ENCODE data around the gene PDSS2.
"Not testable (repeated sequence)": the region's sequence is repeated elsewhere in the genome, so short reads cannot be mapped to it uniquely, and the experiment has no call there.

Gene PDSS2

GRCh38 chr6:107205058-107205998, 254.0 kb downstream of the PDSS2 start:
- no peak for DNase-seq

GRCh38 chr6:107202876-107203468, 256.4 kb downstream of the PDSS2 start:
- DNase-seq = no peak

- DNase-seq = no peak
Observed at GRCh38 chr6:107198631-107199416, 260.5 kb downstream of the PDSS2 start.

GRCh38 chr6:107196152-107196551, 263.2 kb downstream of the PDSS2 start:
- DNase-seq = no peak

GRCh38 chr6:107194723-107195122, 264.6 kb downstream of the PDSS2 start:
- DNase-seq = not testable (repeated sequence)

GRCh38 chr6:107192830-107193229, 266.5 kb downstream of the PDSS2 start:
- DNase-seq = peak; percentile 88

- DNase-seq = no peak
Observed at GRCh38 chr6:107187630-107188029, 271.7 kb downstream of the PDSS2 start.

- DNase-seq = no peak
Observed at GRCh38 chr6:107186047-107186446, 273.3 kb downstream of the PDSS2 start.

- peak; percentile 30 for DNase-seq
Observed at GRCh38 chr6:107185391-107185970, 273.9 kb downstream of the PDSS2 start.

GRCh38 chr6:107184435-107184834, 274.9 kb downstream of the PDSS2 start:
- no peak for DNase-seq

- no peak for DNase-seq
Observed at GRCh38 chr6:107180099-107180498, 279.3 kb downstream of the PDSS2 start.

GRCh38 chr6:107179004-107179403, 280.4 kb downstream of the PDSS2 start:
- no peak for DNase-seq

GRCh38 chr6:107173779-107174178, 285.6 kb downstream of the PDSS2 start:
- DNase-seq = no peak

GRCh38 chr6:107171513-107171912, 287.9 kb downstream of the PDSS2 start:
- no peak for DNase-seq

- DNase-seq = not testable (repeated sequence)
Observed at GRCh38 chr6:107164299-107164698, 295.1 kb downstream of the PDSS2 start.

GRCh38 chr6:107161521-107161920, 297.8 kb downstream of the PDSS2 start:
- no peak for DNase-seq

GRCh38 chr6:107156617-107157016, 302.7 kb downstream of the PDSS2 start:
- no peak for DNase-seq

- no peak for DNase-seq
Observed at GRCh38 chr6:107154801-107155160, 304.6 kb downstream of the PDSS2 start.

- peak; percentile 75 for DNase-seq
Observed at GRCh38 chr6:107154131-107154800, 305.1 kb downstream of the PDSS2 start.

GRCh38 chr6:107152638-107153430, 306.5 kb downstream of the PDSS2 start:
- peak; percentile 59 for DNase-seq

- DNase-seq = no peak
Observed at GRCh38 chr6:107144666-107145065, 314.7 kb downstream of the PDSS2 start.

- no peak for DNase-seq
Observed at GRCh38 chr6:107144014-107144413, 315.4 kb downstream of the PDSS2 start.

Data from NCI-H187 treated with DMSO at 0.1 percent for 48 hours (cell line).